ENCODE measurements around the gene SLC35A2. TPM values are rescaled to one million over a fixed set of nuclear protein-coding genes. Genes with fewer than 3 reads are reported as not detected.
"Not testable (repeated sequence)": the region's sequence is repeated elsewhere in the genome, so short reads cannot be mapped to it uniquely, and the experiment has no call there.

Gene SLC35A2
- total RNA-seq, 1 donor from 2014 or later: 34.9 TPM

- Mint-ChIP-seq H3K36me3 (ENCODE audit: insufficient read depth) (no peaks in the 10 kb centered on the region), H3K4me1 (ENCODE audit: low read depth) (peaks cover 8% of the 10 kb centered on the region), H3K27me3 (peaks cover 8% of the 10 kb centered on the region), H3K4me3 (ENCODE audit: low read depth) (peak overlapping the region; percentile 76), H3K9me3 (ENCODE audit: low read depth) (peaks cover 7% of the 10 kb centered on the region), H3K27ac (peak overlapping the region; percentile 84)
- no peak for TF ChIP-seq CTCF (IDR thresholded peaks at IDR 0.05; ENCODE audit: unreplicated experiment)
- no peak for DNase-seq (ENCODE audit: low spot score, unreplicated experiment)
Observed at GRCh38 chrX:48890296-48890925, 21.0 kb downstream of the SLC35A2 start.

GRCh38 chrX:48886586-48886985 is 24.9 kb downstream of the SLC35A2 start:
- not testable (repeated sequence) for H3K9me3 Mint-ChIP-seq (ENCODE audit: low read depth); DNase-seq (ENCODE audit: low spot score, unreplicated experiment); H3K36me3 Mint-ChIP-seq (ENCODE audit: insufficient read depth); H3K4me3 Mint-ChIP-seq (ENCODE audit: low read depth); H3K4me1 Mint-ChIP-seq (ENCODE audit: low read depth); H3K27ac Mint-ChIP-seq; H3K27me3 Mint-ChIP-seq

GRCh38 chrX:48883729-48884128 is 27.7 kb downstream of the SLC35A2 start:
- Mint-ChIP-seq H3K4me1 (ENCODE audit: low read depth) (no peaks in the 10 kb centered on the region), H3K9me3 (ENCODE audit: low read depth) (peaks cover 3% of the 10 kb centered on the region), H3K36me3 (ENCODE audit: insufficient read depth) (no peaks in the 10 kb centered on the region), H3K4me3 (ENCODE audit: low read depth) (no peak overlapping the region), H3K27me3 (no peaks in the 10 kb centered on the region), H3K27ac (no peak overlapping the region)
- TF ChIP-seq CTCF (IDR thresholded peaks at IDR 0.05; ENCODE audit: unreplicated experiment): no peak
- DNase-seq (ENCODE audit: low spot score, unreplicated experiment): no peak

- H3K27me3 Mint-ChIP-seq; H3K27ac Mint-ChIP-seq; H3K36me3 Mint-ChIP-seq (ENCODE audit: insufficient read depth); H3K4me3 Mint-ChIP-seq (ENCODE audit: low read depth); DNase-seq (ENCODE audit: low spot score, unreplicated experiment); H3K4me1 Mint-ChIP-seq (ENCODE audit: low read depth): not testable (repeated sequence)
- peaks cover 13% of the 10 kb centered on the region for H3K9me3 Mint-ChIP-seq (ENCODE audit: low read depth)
Observed at GRCh38 chrX:48876944-48877343, 34.5 kb downstream of the SLC35A2 start.

GRCh38 chrX:48872017-48872416 is 39.4 kb downstream of the SLC35A2 start:
- peaks cover 13% of the 10 kb centered on the region for H3K9me3 Mint-ChIP-seq (ENCODE audit: low read depth)
- not testable (repeated sequence) for DNase-seq (ENCODE audit: low spot score, unreplicated experiment); H3K27ac Mint-ChIP-seq; H3K27me3 Mint-ChIP-seq; H3K4me3 Mint-ChIP-seq (ENCODE audit: low read depth); H3K36me3 Mint-ChIP-seq (ENCODE audit: insufficient read depth); H3K4me1 Mint-ChIP-seq (ENCODE audit: low read depth)

- Mint-ChIP-seq H3K4me1 (ENCODE audit: low read depth) (no peaks in the 10 kb centered on the region), H3K9me3 (ENCODE audit: low read depth) (peaks cover 9% of the 10 kb centered on the region), H3K36me3 (ENCODE audit: insufficient read depth) (no peaks in the 10 kb centered on the region), H3K27ac (no peak overlapping the region), H3K27me3 (no peaks in the 10 kb centered on the region), H3K4me3 (ENCODE audit: low read depth) (no peak overlapping the region)
- DNase-seq (ENCODE audit: low spot score, unreplicated experiment): no peak
- no peak for TF ChIP-seq CTCF (IDR thresholded peaks at IDR 0.05; ENCODE audit: unreplicated experiment)
Observed at GRCh38 chrX:48864210-48864609, 47.2 kb downstream of the SLC35A2 start.

- H3K27me3 Mint-ChIP-seq: no peaks in the 10 kb centered on the region
- peak overlapping the region; percentile 12 for H3K4me3 Mint-ChIP-seq (ENCODE audit: low read depth)
- H3K4me1 Mint-ChIP-seq (ENCODE audit: low read depth): peaks cover 2% of the 10 kb centered on the region
- peak overlapping the region; percentile 14 for H3K27ac Mint-ChIP-seq
- DNase-seq (ENCODE audit: low spot score, unreplicated experiment): no peak
- peaks cover 25% of the 10 kb centered on the region for H3K9me3 Mint-ChIP-seq (ENCODE audit: low read depth)
- TF ChIP-seq CTCF (IDR thresholded peaks at IDR 0.05; ENCODE audit: unreplicated experiment): peak; percentile 7
- peaks cover 3% of the 10 kb centered on the region for H3K36me3 Mint-ChIP-seq (ENCODE audit: insufficient read depth)
Observed at GRCh38 chrX:48854898-48855297, 56.5 kb downstream of the SLC35A2 start.

GRCh38 chrX:48854121-48854804 is 57.2 kb downstream of the SLC35A2 start:
- H3K4me1 Mint-ChIP-seq (ENCODE audit: low read depth); DNase-seq (ENCODE audit: low spot score, unreplicated experiment); H3K4me3 Mint-ChIP-seq (ENCODE audit: low read depth); H3K36me3 Mint-ChIP-seq (ENCODE audit: insufficient read depth); H3K27me3 Mint-ChIP-seq; H3K27ac Mint-ChIP-seq: not testable (repeated sequence)
- peaks cover 28% of the 10 kb centered on the region for H3K9me3 Mint-ChIP-seq (ENCODE audit: low read depth)

GRCh38 chrX:48853494-48853893 is 58.0 kb downstream of the SLC35A2 start:
- not testable (repeated sequence) for H3K4me1 Mint-ChIP-seq (ENCODE audit: low read depth); DNase-seq (ENCODE audit: low spot score, unreplicated experiment); H3K4me3 Mint-ChIP-seq (ENCODE audit: low read depth); H3K27me3 Mint-ChIP-seq; H3K36me3 Mint-ChIP-seq (ENCODE audit: insufficient read depth); H3K27ac Mint-ChIP-seq
- H3K9me3 Mint-ChIP-seq (ENCODE audit: low read depth): peaks cover 32% of the 10 kb centered on the region
